ENCODE measurements around the gene IL11. TPM values are rescaled to one million over a fixed set of nuclear protein-coding genes. Genes with fewer than 3 reads are reported as not detected.
"Not testable (repeated sequence)": the region's sequence is repeated elsewhere in the genome, so short reads cannot be mapped to it uniquely, and the experiment has no call there.

Gene IL11
- total and polyA plus RNA-seq, 2 donors (not counting 1 experiment from before 2014, with no cell fraction given), result 0.66 to 1.2 TPM

GRCh38 chr19:55408533-55408872, 38.2 kb upstream of the IL11 start:
- H3K27ac ChIP-seq (ENCODE audit: insufficient read depth, low read length), result peak overlapping the region; percentile 98
- peak overlapping the region; percentile 92 for H3K4me2 ChIP-seq (ENCODE audit: extremely low read depth, insufficient read depth, low read length)
- peaks cover 32% of the 10 kb centered on the region for H3K79me2 ChIP-seq (ENCODE audit: control insufficient read depth, insufficient read depth, low read length)
- H4K20me1 ChIP-seq (ENCODE audit: control insufficient read depth, extremely low read depth, insufficient read depth, low read length), result peaks cover 2% of the 10 kb centered on the region
- H3K9me3 ChIP-seq (ENCODE audit: control insufficient read depth, insufficient read depth, low read depth, low read length), result no peaks in the 10 kb centered on the region
- H2AFZ ChIP-seq (ENCODE audit: low read length), result peak overlapping the region; percentile 98
- peak overlapping the region; percentile 37 to 63 (median 47) for H3K4me3 ChIP-seq (replicated peaks in 1 of 4; ENCODE audit: control extremely low read depth in 1 of 4, insufficient read depth in 1 of 4, low read depth in 3 of 4, low read length in 4 of 4)
- no peak for DNase-seq (ENCODE audit: low read depth in 2 of 2)
- no peaks in the 10 kb centered on the region for H3K27me3 ChIP-seq (ENCODE audit: control insufficient read depth, insufficient read depth, low read length)
- H3K4me1 ChIP-seq (ENCODE audit: control insufficient read depth, extremely low read depth, insufficient read depth, low read length), result peaks cover 19% of the 10 kb centered on the region
- no peak for TF ChIP-seq EZH2 (IDR thresholded peaks at IDR 0.05; ENCODE audit: low read length, missing control alignments)
- TF ChIP-seq CTCF (conservative IDR thresholded peaks at IDR 0.05 in 1 of 2, IDR thresholded peaks at IDR 0.05 in 1 of 2; ENCODE audit: low read depth in 1 of 2, low read length in 2 of 2), result no peak
- peaks cover 17% of the 10 kb centered on the region for H3K36me3 ChIP-seq (ENCODE audit: control insufficient read depth, insufficient read depth, low read length)
- peak overlapping the region; percentile 63 for H3K9ac ChIP-seq (ENCODE audit: insufficient read depth, low read length)

GRCh38 chr19:55407800-55408532, 37.7 kb upstream of the IL11 start:
- peak; percentile 99 for DNase-seq (ENCODE audit: low read depth in 2 of 2)
- Histone ChIP-seq H3K4me1 (ENCODE audit: control insufficient read depth, extremely low read depth, insufficient read depth, low read length) (peaks cover 19% of the 10 kb centered on the region), H3K79me2 (ENCODE audit: control insufficient read depth, insufficient read depth, low read length) (peaks cover 35% of the 10 kb centered on the region), H3K27ac (ENCODE audit: insufficient read depth, low read length) (peak overlapping the region; percentile 98), H4K20me1 (ENCODE audit: control insufficient read depth, extremely low read depth, insufficient read depth, low read length) (peaks cover 2% of the 10 kb centered on the region), H3K4me3 (replicated peaks in 1 of 4; ENCODE audit: control extremely low read depth in 1 of 4, insufficient read depth in 1 of 4, low read depth in 3 of 4, low read length in 4 of 4) (peak overlapping the region; percentile 43 to 92 (median 72)), H3K36me3 (ENCODE audit: control insufficient read depth, insufficient read depth, low read length) (peaks cover 17% of the 10 kb centered on the region), H3K9ac (ENCODE audit: insufficient read depth, low read length) (peak overlapping the region; percentile 94), H3K9me3 (ENCODE audit: control insufficient read depth, insufficient read depth, low read depth, low read length) (no peaks in the 10 kb centered on the region), H3K27me3 (ENCODE audit: control insufficient read depth, insufficient read depth, low read length) (no peaks in the 10 kb centered on the region), H2AFZ (ENCODE audit: low read length) (peak overlapping the region; percentile 98), H3K4me2 (ENCODE audit: extremely low read depth, insufficient read depth, low read length) (peak overlapping the region; percentile 92)
- TF ChIP-seq EZH2 (IDR thresholded peaks at IDR 0.05; ENCODE audit: low read length, missing control alignments), result no peak
- TF ChIP-seq CTCF (conservative IDR thresholded peaks at IDR 0.05 in 1 of 2, IDR thresholded peaks at IDR 0.05 in 1 of 2; ENCODE audit: low read depth in 1 of 2, low read length in 2 of 2), result no peak

GRCh38 chr19:55407550-55407799, 37.2 kb upstream of the IL11 start, which contains the start of gene UBE2S:
TSS of gene UBE2S (minus strand) at chr19:55407788. CDS start at chr19:55407589, 199 bp downstream.
- H3K79me2 ChIP-seq (ENCODE audit: control insufficient read depth, insufficient read depth, low read length), result peaks cover 36% of the 10 kb centered on the region
- H3K4me1 ChIP-seq (ENCODE audit: control insufficient read depth, extremely low read depth, insufficient read depth, low read length), result peaks cover 19% of the 10 kb centered on the region
- H4K20me1 ChIP-seq (ENCODE audit: control insufficient read depth, extremely low read depth, insufficient read depth, low read length); H3K9me3 ChIP-seq (ENCODE audit: control insufficient read depth, insufficient read depth, low read depth, low read length); H3K27me3 ChIP-seq (ENCODE audit: control insufficient read depth, insufficient read depth, low read length); DNase-seq (ENCODE audit: low read depth in 2 of 2): not testable (repeated sequence)
- peak within 1 kb of the TSS; percentile 94 for H3K9ac ChIP-seq (ENCODE audit: insufficient read depth, low read length)
- peak within 1 kb of the TSS; percentile 98 for H3K27ac ChIP-seq (ENCODE audit: insufficient read depth, low read length)
- H3K4me3 ChIP-seq (replicated peaks in 1 of 4; ENCODE audit: control extremely low read depth in 1 of 4, insufficient read depth in 1 of 4, low read depth in 3 of 4, low read length in 4 of 4), result peak within 1 kb of the TSS; percentile 71 to 92 (median 81)
- peak within 1 kb of the TSS; percentile 100 for H3K4me2 ChIP-seq (ENCODE audit: extremely low read depth, insufficient read depth, low read length)
- H2AFZ ChIP-seq (ENCODE audit: low read length), result peak within 1 kb of the TSS; percentile 98
- H3K36me3 ChIP-seq (ENCODE audit: control insufficient read depth, insufficient read depth, low read length), result peaks cover 17% of the 10 kb centered on the region

Measured in fibroblast of lung (primary cell).